HCT116 (cell line): ENCODE data around the gene ELL2. TPM values are rescaled to one million over a fixed set of nuclear protein-coding genes. Genes with fewer than 3 reads are reported as not detected.
A peak's percentile ranks its signal among the peaks of the same experiment; 100 is the strongest.

Experiments
- ATAC-seq: fragments of 200-7000 bp; cut with Tn5 transposase; 2 replicates; pipeline ENCODE4 v1.9.1; 2020; ENCODE audit warnings: mild to moderate bottlenecking, moderate library complexity
- BruUV-seq: library from RNA; stranded (reverse); fragments of 400-500 nt; replicated peaks from 2 replicates; lab custom pipeline; 2021; lab: Mats Ljungman, UMichigan
- CTCF ChIA-PET: fragments of 300-600 bp; sonication (Branson Sonifier 250); formaldehyde crosslinking; loops from one replicate; lab custom pipeline; 2021; ENCODE audit warnings: antibody characterized with exemption; lab: Charles Lee
- POLR2A ChIA-PET: fragments of 300-600, 350-600 bp; sonication (Branson Sonifier 250); formaldehyde crosslinking; loops from one replicate; lab custom pipeline; 2021; ENCODE audit warnings: antibody characterized with exemption; lab: Charles Lee
- RAD21 ChIA-PET, 2 experiments: fragments of 300-600 bp; sonication (Branson Sonifier 250); formaldehyde crosslinking; loops; one replicate each; lab custom pipeline; 2023; ENCODE audit warnings: low total read pairs in 2 of 2; ENCODE audit not compliant: uncharacterized antibody in 2 of 2, unreplicated experiment in 2 of 2, low non-redundant PET in 1 of 2; lab: Charles Lee
- DNase-seq: peaks from one replicate; pipeline ENCODE4 v3.0.0-alpha.2; 2010; ENCODE audit warnings: low read depth, low spot score
- H2AFZ ChIP-seq: fragments of 200-600 bp; shearing (Covaris generic), sonication (generic); 2 replicates; pipeline ENCODE4 v1.6.1; 2017; ENCODE audit warnings: low read depth, mixed run types, mixed read lengths, antibody characterized with exemption, low read length; ENCODE audit not compliant: poor library complexity, severe bottlenecking
- H3K27ac ChIP-seq: 2 replicates; pipeline ENCODE4 v1.5.1; 2012; ENCODE audit warnings: low read depth, low read length
- H3K27me3 ChIP-seq: fragments of 200-600 bp; sonication (generic); 2 replicates; pipeline ENCODE4 v1.6.1; 2016; ENCODE audit warnings: mixed run types, low read length, mixed read lengths; ENCODE audit not compliant: insufficient read depth
- H3K36me3 ChIP-seq, 2 experiments: fragments of 200-500 bp in 1 of 2; fragments of 200-600 bp in 1 of 2; sonication (Bioruptor generic) in 1 of 2; sonication (generic) in 1 of 2; 2 replicates each; pipeline versions ENCODE4 v1.5.1 to v1.6.1; 2014 to 2016; ENCODE audit warnings: low read length in 2 of 2, inconsistent platforms in 1 of 2, mixed read lengths in 1 of 2, mixed run types in 1 of 2; ENCODE audit not compliant: insufficient read depth in 2 of 2, control insufficient read depth in 1 of 2
- H3K4me1 ChIP-seq, 2 experiments: fragments of 200-600 bp in 1 of 2; sonication (generic) in 1 of 2; 2 replicates each; pipeline versions ENCODE4 v1.5.1 to v1.6.1; 2012 to 2017; ENCODE audit warnings: low read length in 2 of 2, inconsistent platforms in 1 of 2, mild to moderate bottlenecking in 1 of 2, mixed read lengths in 1 of 2, mixed run types in 1 of 2, moderate library complexity in 1 of 2; ENCODE audit not compliant: insufficient read depth in 2 of 2, control insufficient read depth in 1 of 2
- H3K4me2 ChIP-seq: fragments of 200-600 bp; sonication (generic); 2 replicates; pipeline ENCODE4 v1.6.1; 2017; ENCODE audit warnings: mixed run types, low read length, mixed read lengths
- H3K4me3 ChIP-seq, 2 experiments: fragments of 200-600 bp in 1 of 2; sonication (generic) in 1 of 2; replicated peaks in 1 of 2; 2 replicates each; pipeline ENCODE4 v1.5.1; 2011 to 2016; ENCODE audit warnings: low read length in 2 of 2, control low read depth in 1 of 2, low read depth in 1 of 2, mild to moderate bottlenecking in 1 of 2, mixed read lengths in 1 of 2, mixed run types in 1 of 2
- H3K79me2 ChIP-seq: fragments of 200-600 bp; sonication (generic); 2 replicates; pipeline ENCODE4 v1.6.1; 2017; ENCODE audit warnings: mild to moderate bottlenecking, mixed run types, low read length, moderate library complexity, mixed read lengths; ENCODE audit not compliant: insufficient read depth
- H3K9ac ChIP-seq: fragments of 200-600 bp; sonication (generic); 2 replicates; pipeline ENCODE4 v1.6.1; 2016; ENCODE audit warnings: low read length, mixed read lengths
- H3K9me2 ChIP-seq: fragments of 200-600 bp; sonication (generic), shearing (Covaris generic); 2 replicates; pipeline ENCODE4 v1.6.1; 2017; ENCODE audit warnings: mixed run types, mild to moderate bottlenecking, moderate library complexity; ENCODE audit not compliant: insufficient read depth
- H3K9me3 ChIP-seq, 2 experiments: fragments of 200-500 bp in 1 of 2; fragments of 200-600 bp in 1 of 2; sonication (Bioruptor generic) in 1 of 2; sonication (generic) in 1 of 2; 2 replicates each; pipeline ENCODE4 v1.6.1; 2014 to 2017; ENCODE audit warnings: low read length in 2 of 2, mixed read lengths in 2 of 2, inconsistent platforms in 1 of 2, low read depth in 1 of 2, mild to moderate bottlenecking in 1 of 2, mixed run types in 1 of 2, moderate library complexity in 1 of 2; ENCODE audit not compliant: control insufficient read depth in 1 of 2, insufficient read depth in 1 of 2
- H4K20me1 ChIP-seq: fragments of 200-600 bp; sonication (generic), shearing (Covaris generic); 2 replicates; pipeline ENCODE4 v1.6.1; 2017; ENCODE audit warnings: mixed run types, mild to moderate bottlenecking, moderate library complexity; ENCODE audit not compliant: insufficient read depth
- ATF3 ChIP-seq: IDR thresholded peaks from 2 replicates; pipeline ENCODE4 v1.6.1; 2012
- EGR1 ChIP-seq: IDR thresholded peaks from 2 replicates; pipeline ENCODE4 v1.6.1; 2012; ENCODE audit warnings: low read depth
- EZH2 ChIP-seq: fragments of 200-600 bp; sonication (generic); IDR thresholded peaks from 2 replicates; pipeline ENCODE4 v1.6.1; 2017; ENCODE audit warnings: antibody characterized with exemption, mixed run types
- FOSL1 ChIP-seq: IDR thresholded peaks from 2 replicates; pipeline ENCODE4 v1.6.1; 2012; ENCODE audit warnings: low read depth
- JUND ChIP-seq: IDR thresholded peaks from 2 replicates; pipeline ENCODE4 v1.6.1; 2012
- POLR2A ChIP-seq: IDR thresholded peaks from 2 replicates; pipeline ENCODE4 v1.7.0; 2011; ENCODE audit warnings: borderline replicate concordance; ENCODE audit not compliant: insufficient read depth, insufficient read length; ENCODE audit errors: extremely low read depth
- RAD21 ChIP-seq: IDR thresholded peaks from 2 replicates; pipeline ENCODE4 v1.6.1; 2012; ENCODE audit warnings: low read depth, mild to moderate bottlenecking
- SIN3A ChIP-seq: IDR thresholded peaks from 2 replicates; pipeline ENCODE4 v1.6.1; 2012; ENCODE audit warnings: low read depth
- TCF7L2 ChIP-seq: IDR thresholded peaks from 2 replicates; pipeline ENCODE4 v1.7.0; 2011; ENCODE audit warnings: borderline replicate concordance, inconsistent platforms; ENCODE audit not compliant: insufficient read depth, insufficient read length; ENCODE audit errors: extremely low read depth
- YY1 ChIP-seq: IDR thresholded peaks from 2 replicates; pipeline ENCODE4 v1.6.1; 2011; ENCODE audit warnings: low read length, low read depth, moderate library complexity, mild to moderate bottlenecking; ENCODE audit not compliant: insufficient replicate concordance; ENCODE audit errors: extremely low read depth
- ZFX ChIP-seq: fragments of 450-650 bp; IDR thresholded peaks from 2 replicates; pipeline ENCODE4 v1.6.1; 2017
- ZNF274 ChIP-seq: fragments of 200-500 bp; sonication (Bioruptor generic); IDR thresholded peaks from 2 replicates; pipeline ENCODE4 v1.6.1; 2014; ENCODE audit warnings: mild to moderate bottlenecking, low read depth, low read length, inconsistent platforms
- intact Hi-C: fragments of 100-400 bp; cut with micrococcal nuclease; formaldehyde crosslinking; loops from 2 replicates; pipeline ENCODE4 v1.10.0; 2022
- total RNA-seq: library from RNA; stranded (reverse); gene quantifications from one replicate; pipeline ENCODE4 v1.2.1, GENCODE V29; 2021; ENCODE audit not compliant: unreplicated experiment
- TF ChIP-seq, protein P1 (sequence below), 3 experiments: fragments of 200-600 bp in 1 of 3; sonication (generic) in 1 of 3; IDR thresholded peaks in 2 of 3; conservative IDR thresholded peaks in 1 of 3; 2 replicates each; pipeline ENCODE4 v1.5.1; 2012 to 2017; ENCODE audit warnings: low read depth in 2 of 3, low read length in 2 of 3, antibody characterized with exemption in 1 of 3, borderline replicate concordance in 1 of 3, control low read depth in 1 of 3, mild to moderate bottlenecking in 1 of 3, mixed read lengths in 1 of 3, mixed run types in 1 of 3, moderate library complexity in 1 of 3; ENCODE audit not compliant: insufficient read depth in 1 of 3
- TF ChIP-seq, protein P2 (sequence below): IDR thresholded peaks from 2 replicates; pipeline ENCODE4 v1.6.1; 2011; ENCODE audit warnings: mild to moderate bottlenecking, low read length, moderate library complexity; ENCODE audit not compliant: insufficient replicate concordance; ENCODE audit errors: extremely low read depth

Gene ELL2
- total RNA-seq, 1 experiment from 2014 or later, result 29.8 TPM

DNA sequence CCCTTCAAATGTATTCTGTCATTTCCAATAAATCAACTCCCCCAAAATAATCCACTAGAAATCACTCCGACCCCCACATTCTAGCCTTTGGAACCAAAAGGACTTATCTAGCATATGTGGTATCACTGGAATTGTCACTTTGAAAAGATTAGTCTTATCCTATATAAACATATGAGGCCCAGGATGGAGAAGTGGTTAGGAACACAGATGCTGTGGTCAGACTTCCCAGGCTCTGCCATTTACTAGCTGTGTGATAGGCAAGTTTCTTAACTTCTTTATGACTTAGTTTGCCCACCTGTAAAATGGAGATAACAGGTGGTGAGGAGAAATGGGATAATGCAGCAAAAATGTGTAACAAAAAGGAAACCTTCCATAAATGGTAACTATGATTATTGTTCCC, 77.1 kb downstream of the ELL2 start (continued):
- TF ChIP-seq ZFX, result no peak
- TF ChIP-seq, protein P1, sequence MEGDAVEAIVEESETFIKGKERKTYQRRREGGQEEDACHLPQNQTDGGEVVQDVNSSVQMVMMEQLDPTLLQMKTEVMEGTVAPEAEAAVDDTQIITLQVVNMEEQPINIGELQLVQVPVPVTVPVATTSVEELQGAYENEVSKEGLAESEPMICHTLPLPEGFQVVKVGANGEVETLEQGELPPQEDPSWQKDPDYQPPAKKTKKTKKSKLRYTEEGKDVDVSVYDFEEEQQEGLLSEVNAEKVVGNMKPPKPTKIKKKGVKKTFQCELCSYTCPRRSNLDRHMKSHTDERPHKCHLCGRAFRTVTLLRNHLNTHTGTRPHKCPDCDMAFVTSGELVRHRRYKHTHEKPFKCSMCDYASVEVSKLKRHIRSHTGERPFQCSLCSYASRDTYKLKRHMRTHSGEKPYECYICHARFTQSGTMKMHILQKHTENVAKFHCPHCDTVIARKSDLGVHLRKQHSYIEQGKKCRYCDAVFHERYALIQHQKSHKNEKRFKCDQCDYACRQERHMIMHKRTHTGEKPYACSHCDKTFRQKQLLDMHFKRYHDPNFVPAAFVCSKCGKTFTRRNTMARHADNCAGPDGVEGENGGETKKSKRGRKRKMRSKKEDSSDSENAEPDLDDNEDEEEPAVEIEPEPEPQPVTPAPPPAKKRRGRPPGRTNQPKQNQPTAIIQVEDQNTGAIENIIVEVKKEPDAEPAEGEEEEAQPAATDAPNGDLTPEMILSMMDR (IDR thresholded peaks at IDR 0.05 in 2 of 3, conservative IDR thresholded peaks at IDR 0.05 in 1 of 3; ENCODE audit: borderline replicate concordance in 1 of 3, insufficient read depth in 1 of 3, low read depth in 2 of 3, low read length in 2 of 3), result no peak

GRCh38 chr5:95884017-95884325, 77.7 kb downstream of the ELL2 start:
- no peak for ATAC-seq
- Histone ChIP-seq H3K79me2 (no peaks in the 10 kb centered on the region), H3K4me1 (no peaks in the 10 kb centered on the region), H4K20me1 (no peaks in the 10 kb centered on the region), H3K9me3 (no peaks in the 10 kb centered on the region), H3K9ac (no peak overlapping the region), H3K27me3 (no peaks in the 10 kb centered on the region), H3K4me2 (no peak overlapping the region), H2AFZ (no peak overlapping the region), H3K4me3 (no peak overlapping the region), H3K9me2 (no peaks in the 10 kb centered on the region), H3K27ac (no peak overlapping the region), H3K36me3 (no peaks in the 10 kb centered on the region)
- BruUV-seq, result TSS peak; percentile 8
- POLR2A ChIA-PET, result no interaction called here
- RAD21 ChIA-PET, result no interaction called here
- DNase-seq, result no peak
- CTCF ChIA-PET, result no interaction called here
- intact Hi-C loops, result no loop called here
- no peak for TF ChIP-seq ZFX
- TF ChIP-seq EZH2, result no peak
- no peak for TF ChIP-seq POLR2A
- TF ChIP-seq ZNF274, result no peak
- no peak for TF ChIP-seq YY1
- TF ChIP-seq TCF7L2, result no peak
- TF ChIP-seq FOSL1, result no peak
- no peak for TF ChIP-seq SIN3A
- no peak for TF ChIP-seq ATF3
- no peak for TF ChIP-seq EGR1
- no peak for TF ChIP-seq RAD21
- TF ChIP-seq, protein P2, sequence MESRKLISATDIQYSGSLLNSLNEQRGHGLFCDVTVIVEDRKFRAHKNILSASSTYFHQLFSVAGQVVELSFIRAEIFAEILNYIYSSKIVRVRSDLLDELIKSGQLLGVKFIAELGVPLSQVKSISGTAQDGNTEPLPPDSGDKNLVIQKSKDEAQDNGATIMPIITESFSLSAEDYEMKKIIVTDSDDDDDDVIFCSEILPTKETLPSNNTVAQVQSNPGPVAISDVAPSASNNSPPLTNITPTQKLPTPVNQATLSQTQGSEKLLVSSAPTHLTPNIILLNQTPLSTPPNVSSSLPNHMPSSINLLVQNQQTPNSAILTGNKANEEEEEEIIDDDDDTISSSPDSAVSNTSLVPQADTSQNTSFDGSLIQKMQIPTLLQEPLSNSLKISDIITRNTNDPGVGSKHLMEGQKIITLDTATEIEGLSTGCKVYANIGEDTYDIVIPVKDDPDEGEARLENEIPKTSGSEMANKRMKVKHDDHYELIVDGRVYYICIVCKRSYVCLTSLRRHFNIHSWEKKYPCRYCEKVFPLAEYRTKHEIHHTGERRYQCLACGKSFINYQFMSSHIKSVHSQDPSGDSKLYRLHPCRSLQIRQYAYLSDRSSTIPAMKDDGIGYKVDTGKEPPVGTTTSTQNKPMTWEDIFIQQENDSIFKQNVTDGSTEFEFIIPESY, result no peak
- no peak for TF ChIP-seq JUND
